Measurements from ENCODE around the gene SASH3.

Gene SASH3

GRCh38 chrX:129783291-129783713 is 3.6 kb downstream of the SASH3 start:
- ATAC-seq, result no peak
- no peak for DNase-seq

- ATAC-seq, result no peak
- DNase-seq, result no peak
Observed at GRCh38 chrX:129784371-129784770, 4.6 kb downstream of the SASH3 start.

- DNase-seq (no peak), ATAC-seq (no peak)
Observed at GRCh38 chrX:129785160-129785947, 5.6 kb downstream of the SASH3 start.

- DNase-seq (no peak), ATAC-seq (no peak)
Observed at GRCh38 chrX:129786210-129786651, 6.5 kb downstream of the SASH3 start.

- ATAC-seq, result no peak
- DNase-seq, result no peak
Observed at GRCh38 chrX:129787336-129788055, 7.7 kb downstream of the SASH3 start.

GRCh38 chrX:129788527-129788926 is 8.8 kb downstream of the SASH3 start:
- ATAC-seq (no peak), DNase-seq (no peak)

- ATAC-seq, result no peak
- DNase-seq, result no peak
Observed at GRCh38 chrX:129790146-129790545, 10.4 kb downstream of the SASH3 start.

GRCh38 chrX:129790808-129791207 is 11.1 kb downstream of the SASH3 start:
- no peak for ATAC-seq
- no peak for DNase-seq

GRCh38 chrX:129791336-129791735 is 11.6 kb downstream of the SASH3 start:
- DNase-seq (no peak), ATAC-seq (no peak)

GRCh38 chrX:129791961-129792570 is 12.3 kb downstream of the SASH3 start:
- DNase-seq, result no peak
- ATAC-seq, result no peak

GRCh38 chrX:129792586-129793291 is 13.0 kb downstream of the SASH3 start:
- ATAC-seq, result no peak
- DNase-seq, result no peak

GRCh38 chrX:129793604-129794191 is 13.9 kb downstream of the SASH3 start:
- no peak for ATAC-seq
- no peak for DNase-seq

GRCh38 chrX:129795584-129795983 is 15.8 kb downstream of the SASH3 start:
- ATAC-seq, result no peak
- DNase-seq, result no peak

GRCh38 chrX:129797251-129797906 is 17.6 kb downstream of the SASH3 start:
- DNase-seq (no peak), ATAC-seq (no peak)

GRCh38 chrX:129798456-129798855 is 18.7 kb downstream of the SASH3 start:
- no peak for DNase-seq

GRCh38 chrX:129798888-129799287 is 19.1 kb downstream of the SASH3 start:
- peak; percentile 55 for DNase-seq
- peak; percentile 92 for ATAC-seq

More at GRCh38 chrX:129798456-129798855, 18.7 kb downstream of the SASH3 start:
- ATAC-seq, result peak; percentile 2

GRCh38 chrX:129800186-129800585 is 20.4 kb downstream of the SASH3 start:
- no peak for ATAC-seq
- DNase-seq, result no peak

- DNase-seq, result no peak
- no peak for ATAC-seq
Observed at GRCh38 chrX:129802863-129803262, 23.1 kb downstream of the SASH3 start.

- no peak for ATAC-seq
- no peak for DNase-seq
Observed at GRCh38 chrX:129804806-129805205, 25.1 kb downstream of the SASH3 start.

- ATAC-seq (no peak), DNase-seq (no peak)
Observed at GRCh38 chrX:129808158-129808828, 28.5 kb downstream of the SASH3 start.
